LoVo (cell line): ENCODE measurements around the gene CDHR4.
"Not testable (repeated sequence)": the region's sequence is repeated elsewhere in the genome, so short reads cannot be mapped to it uniquely, and the experiment has no call there.

ENCODE experiments used
- DNase-seq: peaks from one replicate; pipeline ENCODE4 v3.0.0-alpha.2; 2016; ENCODE audit warnings: low spot score

CDHR4 gene, protein sequence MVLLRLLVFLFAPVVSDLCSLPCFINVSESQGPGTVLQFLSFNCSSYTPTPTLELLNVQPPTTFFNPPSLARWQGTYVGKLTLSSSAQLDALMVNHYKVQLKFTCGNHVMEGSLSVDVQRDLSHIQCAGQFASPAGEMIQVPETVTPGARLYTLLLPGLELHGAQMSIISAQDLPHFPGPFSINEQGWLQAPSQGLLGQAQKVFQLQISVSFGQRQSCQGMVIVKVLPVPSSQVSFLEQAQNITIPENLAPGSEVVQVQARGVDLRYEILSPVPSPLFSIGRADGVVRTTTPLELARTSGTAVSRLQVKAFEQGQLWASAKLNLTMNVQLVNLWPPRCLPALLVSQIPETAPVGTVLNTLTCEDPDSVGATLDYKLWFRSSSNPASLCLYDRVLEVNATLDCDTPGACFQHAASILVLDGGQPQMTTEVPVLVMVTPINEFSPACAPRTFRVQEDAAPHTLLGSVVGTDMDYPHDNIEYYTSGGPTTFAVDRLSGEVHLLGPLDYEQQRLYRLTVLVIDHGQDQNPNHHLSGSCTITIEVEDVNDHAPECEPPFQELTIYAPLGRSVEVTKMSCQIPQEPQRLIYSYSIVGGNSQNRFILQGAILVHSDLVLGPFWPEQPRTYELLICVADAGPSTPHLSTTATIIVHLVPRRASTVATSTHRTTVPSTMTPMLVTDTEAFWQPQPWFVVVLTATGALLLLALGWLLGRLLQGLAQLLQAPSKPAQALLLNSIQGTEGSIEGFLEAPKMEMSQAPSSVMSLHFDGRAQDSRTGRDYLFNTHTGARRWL

DNA sequence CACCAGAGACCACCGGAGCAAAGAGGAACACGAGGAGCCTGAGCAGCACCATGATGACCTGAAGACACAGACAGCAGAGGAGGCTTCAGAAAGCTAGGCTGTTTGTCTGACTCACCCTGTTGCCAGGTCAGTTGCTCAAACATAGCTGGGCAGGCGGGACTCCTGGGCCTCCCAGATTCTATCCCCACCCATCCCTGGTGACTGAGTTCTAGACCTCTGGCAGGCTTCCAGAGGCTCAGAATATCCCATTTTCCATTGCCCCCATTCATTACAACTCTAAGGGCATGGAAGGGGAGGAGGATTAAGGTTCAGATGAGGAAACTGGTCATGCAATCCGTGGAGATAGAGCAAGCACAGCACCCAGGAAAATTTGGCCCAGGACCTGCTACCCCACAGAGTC is at the start of gene CDHR4:
TSS of gene CDHR4 (minus strand) at position 113 of the 400 bp plus-strand sequence. CDS start at position 52, 61 bp downstream.
- peak; percentile 57 for DNase-seq

DNA sequence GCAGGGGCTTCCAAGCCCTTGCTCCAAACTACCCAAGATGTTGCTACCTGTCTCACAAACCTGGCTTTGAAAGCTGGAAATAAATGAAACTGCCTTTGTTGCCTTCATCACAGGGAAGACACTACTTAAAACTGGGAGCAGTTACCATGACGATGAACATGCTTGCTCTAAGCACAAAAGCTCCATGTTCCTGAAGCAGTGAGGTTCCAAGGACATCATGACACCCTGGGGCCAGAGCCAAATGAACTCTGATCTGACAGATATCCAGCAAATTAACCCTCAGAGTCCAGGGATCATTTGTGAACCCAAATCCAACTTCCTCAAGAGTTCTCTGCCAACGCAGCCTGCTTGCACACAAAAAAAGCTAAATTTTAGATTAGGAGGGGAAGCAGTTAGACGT is 46.0 kb upstream of the CDHR4 start:
- DNase-seq: no peak

DNA sequence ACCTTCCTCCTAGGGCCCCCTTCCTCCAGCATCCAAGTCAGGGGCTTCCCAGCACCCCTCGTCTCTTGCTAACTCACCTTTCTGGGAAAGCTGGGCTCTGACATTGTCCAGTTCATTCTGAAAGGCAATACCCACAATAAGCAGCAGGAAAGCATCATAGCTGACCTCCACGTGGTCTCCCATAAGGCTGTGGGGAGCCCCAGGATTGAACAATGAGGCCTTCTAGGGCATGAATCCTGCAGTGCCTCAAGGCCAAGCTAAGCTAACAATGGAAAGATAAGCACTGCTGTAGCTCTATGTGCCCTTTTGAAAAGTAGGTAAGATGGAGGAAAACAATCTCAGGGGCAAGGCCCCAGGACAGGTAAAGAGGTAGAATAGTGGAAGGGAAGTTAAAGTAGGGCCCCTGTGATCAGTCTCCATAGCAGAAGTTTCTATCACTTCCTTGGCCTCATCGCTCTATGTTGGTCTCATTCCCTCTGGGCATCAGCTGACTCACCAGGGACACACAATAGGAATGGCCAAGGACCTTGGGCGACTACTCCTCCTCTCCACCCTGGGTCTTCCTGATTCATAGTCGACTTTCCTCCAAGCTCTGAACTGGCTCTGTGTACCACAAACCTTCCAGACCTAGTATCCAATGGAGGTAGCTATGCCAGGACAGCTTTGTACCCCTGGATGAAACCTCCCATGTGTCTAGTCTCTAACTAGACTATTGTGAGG is 45.0 kb upstream of the CDHR4 start:
- DNase-seq: no peak

DNA sequence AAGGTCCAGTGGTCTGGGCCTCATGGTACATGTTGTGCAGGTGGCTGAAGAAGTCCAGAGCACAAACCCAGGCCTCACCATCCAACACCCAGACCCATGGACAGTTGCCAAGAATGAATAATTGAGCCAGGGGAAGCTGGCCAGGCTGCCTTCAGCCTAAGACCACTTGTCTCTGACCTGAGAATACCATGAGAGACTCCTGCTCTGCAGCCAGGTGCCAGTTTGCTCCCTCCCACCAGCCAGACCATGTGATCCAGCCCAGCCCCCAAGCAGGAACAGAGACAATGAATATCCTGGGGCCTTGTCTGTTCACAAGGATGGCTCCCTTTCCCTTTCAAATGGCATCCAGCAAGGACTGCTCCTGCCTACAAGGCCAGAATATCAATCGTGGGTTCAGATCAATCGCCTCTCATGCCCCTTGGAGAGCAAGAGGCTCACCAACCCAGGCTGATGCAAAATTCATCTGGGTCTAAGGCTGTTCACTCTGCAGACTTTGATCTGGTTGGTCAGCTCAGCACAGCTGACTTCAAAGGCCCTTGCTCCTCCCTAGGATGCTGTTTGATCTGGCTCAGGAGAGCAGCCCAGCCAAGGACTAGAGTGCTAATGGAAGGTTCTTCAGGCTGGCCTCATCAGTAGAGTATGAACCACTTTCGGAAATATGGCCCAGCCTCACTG is 43.3 kb upstream of the CDHR4 start:
- DNase-seq: no peak

DNA sequence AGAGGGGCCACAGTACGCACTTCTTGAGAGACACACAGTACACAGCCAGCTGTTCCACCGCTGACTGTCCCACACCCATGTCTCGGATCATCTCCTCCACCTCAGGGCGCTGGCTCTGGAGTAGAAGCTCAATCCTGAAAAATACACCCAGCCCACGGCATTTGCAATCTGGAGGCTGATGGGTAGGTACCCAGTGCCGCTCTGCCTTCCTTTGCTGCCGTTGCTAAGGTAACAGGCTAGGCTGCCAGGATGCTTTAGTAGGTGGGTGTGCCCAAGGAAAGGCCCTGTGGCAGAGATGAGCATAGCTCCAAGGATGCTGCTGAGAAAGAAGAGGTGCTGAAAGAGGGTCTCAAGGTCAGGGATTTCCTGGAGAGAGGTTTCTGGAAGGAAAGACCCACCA is 42.1 kb upstream of the CDHR4 start:
- DNase-seq: no peak

DNA sequence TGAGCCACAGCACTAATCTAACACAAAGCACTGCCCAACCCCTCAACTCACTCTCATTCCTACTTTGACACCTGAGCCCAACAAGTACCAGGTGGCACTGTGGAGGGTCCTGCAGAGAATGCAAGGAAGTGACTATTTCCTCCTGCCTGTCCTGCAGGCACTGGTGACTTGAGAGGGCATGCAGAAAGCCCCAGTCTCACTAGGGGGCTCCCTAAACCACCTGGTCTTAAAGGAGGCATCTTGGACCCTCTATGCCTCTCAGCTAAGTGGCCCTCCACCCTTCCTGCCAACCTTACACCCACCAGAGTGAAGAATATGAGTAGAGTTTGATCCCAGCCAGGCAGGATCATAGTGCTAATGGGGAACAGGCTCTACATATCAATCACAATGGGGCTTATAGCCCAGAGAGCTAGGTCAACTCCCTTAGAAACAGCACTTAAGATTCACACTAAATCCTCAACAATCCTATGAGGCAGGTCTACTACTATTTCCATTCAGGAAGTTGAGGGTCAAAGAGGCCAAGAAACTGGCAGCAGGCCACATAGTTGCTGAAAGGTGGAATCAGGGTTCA is 41.5 kb upstream of the CDHR4 start:
- no peak for DNase-seq

DNA sequence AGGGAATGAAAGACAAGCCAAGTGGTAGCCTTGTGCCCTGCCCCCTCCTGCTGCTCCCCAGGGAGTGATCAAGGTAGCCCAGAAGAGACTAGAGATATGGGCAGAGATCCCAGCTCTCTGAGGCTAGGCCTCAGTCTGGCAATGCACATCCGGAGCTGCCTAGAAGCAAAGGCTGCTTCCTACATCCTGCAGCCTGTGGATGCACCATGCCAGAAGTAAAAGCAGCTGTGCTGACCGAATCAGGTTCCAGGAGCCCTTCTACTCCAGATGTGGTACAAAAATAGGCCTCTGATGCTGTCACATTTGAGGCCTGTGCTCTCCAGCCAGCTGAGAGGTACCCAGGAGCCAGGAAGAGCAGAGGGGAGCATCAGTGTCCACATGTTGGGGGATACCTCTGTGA is 40.7 kb upstream of the CDHR4 start:
- DNase-seq: no peak

DNA sequence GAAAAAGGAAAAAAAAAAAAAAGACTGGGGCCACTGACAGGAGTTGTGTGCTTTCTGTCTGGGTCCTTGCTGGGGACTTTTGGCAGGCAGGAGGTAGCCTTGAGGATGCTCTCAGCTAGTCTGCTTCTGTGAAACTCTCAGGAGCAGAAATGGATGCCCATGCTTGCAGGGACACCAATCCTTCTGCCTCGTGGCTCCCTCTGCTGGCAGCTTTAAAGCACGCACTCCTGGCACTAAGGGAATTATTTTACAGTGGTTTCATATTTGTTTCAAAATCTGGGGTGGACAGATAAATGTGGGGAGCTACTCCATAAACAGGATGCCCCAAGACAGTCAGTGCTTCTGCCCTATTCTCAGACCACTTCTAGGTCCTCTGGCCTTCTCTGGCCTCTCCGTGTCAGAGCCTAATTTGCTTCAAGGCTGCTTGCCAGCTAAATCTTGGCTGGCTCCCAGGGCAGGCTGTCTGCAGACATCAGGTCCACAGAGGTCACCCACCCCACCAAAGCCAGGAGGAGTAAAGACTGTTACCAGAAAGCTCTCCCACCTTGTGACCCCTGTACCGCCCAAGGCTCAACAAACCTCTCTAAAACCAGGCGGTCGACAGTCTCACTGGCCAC is 39.6 kb upstream of the CDHR4 start:
- peak; percentile 71 for DNase-seq

DNA sequence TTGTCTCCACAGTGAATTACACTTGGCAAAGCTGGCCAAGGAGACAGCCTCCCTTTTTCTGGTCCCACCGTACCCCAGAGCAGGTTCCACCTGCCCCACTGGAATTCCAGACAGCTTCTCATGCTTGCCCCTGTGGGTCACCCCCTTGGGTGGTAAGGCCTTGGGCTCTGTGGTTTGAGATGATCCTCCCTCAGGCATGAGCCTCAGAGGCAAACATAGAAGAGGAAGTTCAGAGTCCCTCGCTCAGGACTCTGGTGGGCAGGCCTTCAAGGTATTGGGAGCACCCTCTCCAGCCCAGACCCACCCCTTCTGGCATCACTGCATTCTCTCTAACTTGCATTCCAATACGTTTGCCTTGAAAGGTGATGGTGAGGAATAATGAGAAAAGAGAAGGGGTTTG is 31.7 kb upstream of the CDHR4 start:
- DNase-seq: no peak

DNA sequence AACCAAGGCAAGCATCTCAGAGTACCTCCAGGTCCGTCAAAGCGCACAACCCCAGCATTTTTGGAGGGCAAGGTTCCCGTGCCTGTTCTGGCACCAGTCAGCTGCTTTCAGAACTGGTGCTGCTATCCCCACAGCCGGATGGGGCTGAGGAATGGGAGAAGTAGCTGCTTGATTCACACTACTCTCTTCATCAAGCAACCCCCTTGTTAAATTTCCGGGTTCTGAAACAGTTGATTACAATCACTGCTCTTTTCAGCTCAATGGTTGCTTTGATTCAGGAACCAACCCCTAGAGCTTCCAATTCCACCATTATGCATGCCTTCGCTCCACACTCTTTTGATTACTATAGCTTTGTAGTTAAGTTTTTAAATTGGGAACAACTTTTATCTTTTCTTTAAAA is 26.3 kb upstream of the CDHR4 start:
- no peak for DNase-seq

DNA sequence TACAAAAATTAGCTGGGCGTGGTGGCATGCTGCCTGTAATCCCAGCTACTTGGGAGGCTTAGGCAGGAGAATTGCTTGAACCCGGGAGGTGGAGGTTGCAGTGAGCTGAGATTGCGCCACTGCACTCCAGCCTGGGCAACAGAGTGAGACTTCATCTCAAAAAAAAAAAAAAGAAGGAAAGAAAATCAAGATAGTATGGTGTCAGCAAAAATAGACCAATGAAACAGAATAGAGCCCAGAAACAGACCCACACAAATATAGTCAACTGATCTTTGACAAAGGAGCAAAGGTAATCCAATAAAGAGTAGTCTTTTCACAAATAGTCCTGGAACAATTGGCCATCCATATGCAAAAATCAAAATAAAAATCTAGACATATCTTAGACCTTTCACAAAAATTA is 23.5 kb upstream of the CDHR4 start:
- DNase-seq: not testable (repeated sequence)

DNA sequence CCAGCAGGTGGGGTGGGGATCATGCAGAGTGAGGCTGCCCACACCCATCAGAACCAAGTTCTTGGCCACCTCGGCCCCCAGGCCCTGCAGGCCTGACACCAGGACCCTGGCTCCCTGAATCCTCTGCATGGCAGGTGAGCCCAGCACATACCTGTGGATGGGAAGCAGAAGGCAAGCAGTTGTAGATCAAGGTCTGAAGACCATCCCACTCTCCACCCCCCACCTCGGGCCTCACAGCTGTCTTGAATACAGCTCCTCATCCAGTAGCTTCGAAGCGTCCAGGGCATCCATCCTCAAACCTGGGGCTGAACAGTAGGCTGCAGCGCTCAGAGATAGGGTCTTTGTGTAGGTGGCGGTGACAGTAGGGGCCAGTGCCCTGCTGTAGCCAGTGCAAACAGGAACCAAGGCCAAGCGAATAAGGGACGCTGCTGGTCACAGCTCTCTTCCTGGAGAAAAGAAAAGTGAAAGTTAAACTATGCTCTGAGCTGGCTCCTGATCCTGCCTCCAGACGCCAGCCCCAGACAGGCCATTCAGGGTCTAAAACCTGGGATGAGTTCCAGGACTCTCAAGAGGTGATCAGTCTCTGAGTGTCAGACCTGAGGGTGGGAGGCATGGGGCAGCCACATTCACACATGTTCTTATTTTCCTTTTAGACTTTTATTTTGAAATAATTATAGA is 14.0 kb upstream of the CDHR4 start, which contains the start of gene UBA7:
TSS of gene UBA7 (minus strand) at position 457 of the 678 bp plus-strand sequence. CDS start at position 291, 166 bp downstream.
- peak; percentile 69 for DNase-seq

DNA sequence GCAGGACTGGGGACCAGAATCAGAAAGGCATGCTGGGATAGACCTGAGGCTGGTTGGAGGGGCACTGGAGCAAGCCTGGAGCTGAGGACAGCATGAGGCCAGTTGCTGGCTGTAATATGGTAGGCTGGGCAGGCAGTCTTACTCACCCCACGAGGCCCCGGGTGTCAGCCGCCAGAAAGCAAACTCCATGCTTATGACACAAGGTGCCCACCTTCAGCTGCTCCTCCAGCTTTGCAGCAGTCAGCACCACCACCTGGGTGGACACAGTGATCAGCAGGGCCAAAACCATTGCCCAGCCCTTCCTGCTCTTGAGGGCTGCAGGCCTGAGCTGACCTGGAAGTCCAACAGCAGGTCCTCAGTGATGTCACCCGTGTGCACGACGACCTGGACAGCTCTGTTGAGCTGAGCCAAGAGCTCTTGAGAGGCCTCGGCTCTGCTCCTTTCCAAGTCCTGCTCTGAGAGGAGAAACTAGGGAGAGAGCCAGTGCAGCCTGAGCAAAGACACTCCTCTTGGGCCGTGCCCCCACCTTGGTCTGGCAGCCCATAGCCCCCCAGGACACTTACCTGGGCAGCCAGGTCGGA is 13.3 kb upstream of the CDHR4 start:
- no peak for DNase-seq

DNA sequence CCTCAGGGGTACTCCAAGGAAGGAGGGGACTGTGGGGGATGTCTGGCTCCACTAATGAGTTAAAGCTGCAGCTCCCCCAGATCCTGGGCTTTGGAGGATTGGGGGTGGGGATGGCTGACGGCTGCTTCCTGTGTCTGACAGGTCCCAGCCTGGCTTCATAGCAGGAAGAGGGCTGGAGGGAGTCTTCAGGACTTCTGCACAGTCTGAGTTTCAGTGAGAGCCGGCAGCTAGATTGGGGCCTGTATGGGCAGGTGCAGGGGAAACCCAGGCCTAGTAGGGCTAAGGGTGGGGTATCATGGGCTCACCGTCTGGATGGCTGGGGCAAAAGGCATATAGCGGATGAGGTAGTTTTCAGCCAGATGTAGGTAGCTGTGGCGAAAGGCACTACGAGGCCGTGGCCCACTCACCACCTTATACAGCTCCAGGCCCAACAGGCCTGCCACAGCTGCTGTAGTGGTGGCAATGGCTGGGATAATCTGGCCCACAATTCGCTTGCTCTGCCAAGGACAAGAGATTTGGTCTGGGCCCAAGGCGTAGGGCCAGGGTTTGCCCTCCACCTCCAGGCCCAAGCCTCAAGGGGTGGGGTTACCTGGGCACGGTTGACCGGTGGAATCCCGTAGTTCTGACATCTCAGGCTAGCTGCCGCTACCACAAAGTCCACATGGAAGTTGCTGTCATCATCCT is 7.9 kb upstream of the CDHR4 start:
- no peak for DNase-seq

DNA sequence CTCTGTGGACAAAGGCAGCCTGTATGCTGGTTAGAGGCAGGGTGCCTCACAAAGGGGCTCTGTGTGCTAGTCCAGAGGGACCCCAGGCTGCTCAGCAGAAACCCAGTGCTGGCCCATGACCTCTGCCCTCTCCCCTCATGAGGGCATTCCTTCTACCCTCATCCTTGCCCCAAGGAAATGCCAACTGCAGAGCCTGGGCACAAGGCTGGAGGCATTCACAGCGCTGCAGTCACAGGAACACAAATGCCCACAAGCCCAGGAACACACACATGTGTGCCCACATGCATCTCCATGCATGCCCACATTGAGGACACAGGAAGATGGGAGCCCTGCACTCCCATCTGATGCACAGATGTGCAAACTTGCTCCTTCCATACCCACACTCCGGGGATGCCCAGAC is 7.2 kb upstream of the CDHR4 start:
- DNase-seq: no peak

DNA sequence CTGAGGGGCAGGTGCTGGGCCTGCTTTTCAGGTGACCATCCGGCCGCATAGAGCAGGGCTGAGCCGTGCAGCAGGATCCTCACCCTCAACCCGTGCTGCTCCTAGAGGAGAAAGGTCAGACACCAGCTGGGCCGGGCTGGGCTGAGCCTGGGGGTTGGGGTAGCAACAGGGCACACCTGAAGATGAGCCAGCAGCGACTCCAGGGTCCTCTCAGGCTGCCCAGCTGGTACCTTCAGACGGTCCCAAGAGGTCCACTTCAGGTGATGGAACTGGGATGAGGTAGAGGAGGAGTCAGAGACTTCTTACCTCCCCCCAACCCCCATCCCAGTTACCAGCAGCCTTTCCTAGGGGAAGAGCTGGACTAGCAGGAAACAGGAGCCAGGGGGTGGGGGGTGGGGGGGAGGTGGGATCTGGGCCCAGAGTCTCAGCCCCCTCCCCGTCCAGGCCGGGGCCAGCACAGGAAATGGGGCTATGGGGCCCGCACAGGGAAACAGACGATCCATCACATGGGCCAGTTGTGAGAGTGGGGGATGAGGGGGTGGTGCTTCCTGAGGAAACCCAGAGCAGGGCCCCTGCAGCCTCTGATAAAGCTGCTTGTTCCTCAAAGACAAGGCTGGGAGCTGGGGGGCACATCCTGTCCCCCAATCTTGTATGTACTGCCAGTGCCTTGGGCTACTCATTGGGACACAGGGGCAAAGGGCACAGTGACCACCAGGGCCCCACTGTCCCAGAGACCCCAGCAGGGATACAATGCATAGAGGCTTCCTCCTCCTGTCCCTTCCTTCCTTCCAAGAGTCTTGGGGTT is 6.4 kb upstream of the CDHR4 start:
- no peak for DNase-seq

DNA sequence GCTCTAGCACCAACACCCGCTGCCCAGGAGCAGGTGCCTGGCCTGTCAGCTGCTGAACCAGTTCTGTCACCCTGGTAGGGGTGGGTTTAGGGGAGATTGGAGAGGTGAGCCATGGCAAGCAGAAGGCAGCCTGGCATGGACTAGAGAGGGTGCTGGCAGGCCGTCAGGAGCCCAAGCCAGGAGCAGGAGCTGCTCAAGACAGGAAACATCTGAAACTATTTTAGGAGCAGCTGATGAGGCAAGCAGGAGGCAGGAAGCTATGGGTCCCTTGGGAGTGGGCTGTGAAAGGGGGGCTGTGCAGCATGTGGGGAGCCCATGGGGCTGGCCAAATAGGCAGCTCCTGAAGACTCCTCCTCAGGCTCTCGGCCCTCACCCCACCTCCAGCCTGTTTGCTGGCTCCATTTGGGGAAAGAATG is 5.7 kb upstream of the CDHR4 start:
- no peak for DNase-seq

DNA sequence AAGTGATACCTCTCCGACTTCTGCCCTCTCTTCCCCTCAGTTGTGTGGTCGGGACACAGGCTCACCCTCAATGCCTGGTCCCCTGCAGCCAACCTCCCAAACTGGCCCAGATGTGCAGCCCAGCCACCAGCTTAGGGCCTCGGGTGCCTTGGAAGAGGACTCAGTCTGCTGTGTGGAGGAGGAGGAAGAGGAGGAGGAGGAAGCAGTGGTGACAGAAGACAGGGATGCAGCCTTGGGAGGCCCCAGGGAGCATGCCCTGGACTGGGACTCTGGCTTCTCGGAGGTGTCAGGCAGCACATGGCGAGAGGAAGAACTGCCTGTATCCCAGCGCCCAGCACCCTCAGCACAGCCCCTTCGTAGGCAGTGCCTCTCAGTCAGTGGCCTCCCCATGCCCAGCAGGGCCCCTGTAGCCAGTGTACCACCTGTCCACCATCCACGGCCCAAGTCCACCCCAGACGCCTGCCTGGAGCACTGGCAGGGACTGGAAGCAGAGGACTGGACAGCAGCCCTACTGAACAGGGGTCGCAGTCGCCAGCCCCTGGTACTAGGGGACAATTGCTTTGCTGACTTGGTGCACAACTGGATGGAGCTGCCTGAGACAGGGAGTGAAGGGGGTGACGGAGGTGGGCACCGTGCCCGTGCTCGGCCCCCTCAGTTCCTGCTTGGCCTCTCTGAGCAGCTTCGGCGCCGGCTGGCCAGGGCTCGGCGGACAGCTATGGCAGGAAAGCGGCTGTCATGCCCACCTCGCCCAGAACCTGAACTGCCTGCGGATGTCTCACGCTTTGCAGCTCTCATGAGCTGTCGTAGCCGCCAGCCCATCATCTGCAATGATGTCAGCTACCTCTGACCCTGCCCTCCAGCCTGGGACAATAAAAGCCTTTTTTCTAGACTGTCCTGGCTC is 4.7 kb upstream of the CDHR4 start:
- DNase-seq: no peak
